Activated CD4-positive, alpha-beta T cell treated with anti-CD3 and anti-CD28 coated beads for 36 hours (primary cell): Measurements from ENCODE around the gene DEFB128. TPM values are rescaled to one million over a fixed set of nuclear protein-coding genes. Genes with fewer than 3 reads are reported as not detected.
"Not testable (repeated sequence)": the region's sequence is repeated elsewhere in the genome, so short reads cannot be mapped to it uniquely, and the experiment has no call there.

ENCODE experiments used
- ATAC-seq: fragments of 200-7000 bp; cut with Tn5 transposase; one replicate; pipeline ENCODE4 v1.10.0; 2021; ENCODE audit warnings: mild to moderate bottlenecking, moderate library complexity
- CTCF ChIA-PET: fragments of 350-600 bp; sonication (Branson Sonifier 250); formaldehyde crosslinking; loops from one replicate; lab custom pipeline; 2021; ENCODE audit warnings: antibody characterized with exemption; lab: Charles Lee
- POLR2A ChIA-PET: fragments of 350-600 bp; sonication (Branson Sonifier 250); formaldehyde crosslinking; loops from one replicate; lab custom pipeline; 2021; ENCODE audit warnings: antibody characterized with exemption, inconsistent platforms; lab: Charles Lee
- DNase-seq: peaks from one replicate; pipeline ENCODE4 v3.0.0-alpha.2; 2020
- H3K27ac Mint-ChIP-seq: one replicate; pipeline ENCODE4 v1.8.0; 2021; ENCODE audit warnings: mixed read lengths
- H3K27me3 Mint-ChIP-seq: one replicate; pipeline ENCODE4 v1.8.0; 2021; ENCODE audit warnings: mixed read lengths
- H3K36me3 Mint-ChIP-seq: one replicate; pipeline ENCODE4 v1.8.0; 2021; ENCODE audit warnings: low read depth, mixed read lengths
- H3K4me1 Mint-ChIP-seq: one replicate; pipeline ENCODE4 v1.8.0; 2021; ENCODE audit warnings: mixed read lengths
- H3K4me3 Mint-ChIP-seq: one replicate; pipeline ENCODE4 v1.8.0; 2021; ENCODE audit warnings: mild to moderate bottlenecking, moderate library complexity, mixed read lengths
- H3K9me3 Mint-ChIP-seq: one replicate; pipeline ENCODE4 v1.8.0; 2021; ENCODE audit warnings: low read depth, mixed read lengths
- intact Hi-C, 2 experiments: fragments of 100-400 bp; cut with DNase I in 1 of 2; cut with micrococcal nuclease in 1 of 2; formaldehyde crosslinking; loops; one replicate each; pipeline versions ENCODE4 v1.14.2 to v1.15.1; 2022 to 2024; cut with DNase I, micrococcal nuclease
- total RNA-seq, 2 experiments: library from RNA; stranded (reverse); gene quantifications; one replicate each; pipeline ENCODE4 v1.2.3, GENCODE V29; 2021

Gene DEFB128
- total RNA-seq, 2 experiments from 2014 or later = not detected

DNA sequence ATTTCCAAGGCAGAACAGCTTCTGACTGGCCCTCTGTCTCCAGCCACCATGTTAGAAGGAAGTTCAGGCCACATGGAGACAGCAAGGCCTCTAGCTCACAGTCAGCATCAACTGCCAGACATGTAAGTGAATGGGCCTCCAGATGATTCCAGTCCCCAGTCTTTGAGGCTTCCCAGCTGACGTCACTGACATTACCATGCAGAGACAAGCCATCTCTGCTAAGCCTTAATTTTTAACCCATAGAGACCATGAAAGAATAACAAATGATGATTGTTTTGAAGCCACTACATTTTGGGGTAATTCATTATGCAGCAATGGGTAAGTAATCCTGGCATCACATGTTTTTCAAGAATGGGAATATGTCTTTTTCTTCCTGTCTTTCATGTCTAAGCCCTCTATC is 26.3 kb upstream of the DEFB128 start:
- no peaks in the 10 kb centered on the region for H3K36me3 Mint-ChIP-seq
- H3K9me3 Mint-ChIP-seq = no peaks in the 10 kb centered on the region
- no peak overlapping the region for H3K4me3 Mint-ChIP-seq
- no peak for DNase-seq
- intact Hi-C loops = no loop called here
- no peak overlapping the region for H3K27ac Mint-ChIP-seq
- H3K4me1 Mint-ChIP-seq = no peaks in the 10 kb centered on the region
- ATAC-seq = no peak
- H3K27me3 Mint-ChIP-seq = peaks cover 12% of the 10 kb centered on the region
- CTCF ChIA-PET = interaction anchor here (2.4 to 2.9 kb wide), 2 partner anchors 50 to 114 kb away, joined by 13 to 19 read pairs; no protein-coding TSS in a partner anchor
- POLR2A ChIA-PET = no interaction called here

DNA sequence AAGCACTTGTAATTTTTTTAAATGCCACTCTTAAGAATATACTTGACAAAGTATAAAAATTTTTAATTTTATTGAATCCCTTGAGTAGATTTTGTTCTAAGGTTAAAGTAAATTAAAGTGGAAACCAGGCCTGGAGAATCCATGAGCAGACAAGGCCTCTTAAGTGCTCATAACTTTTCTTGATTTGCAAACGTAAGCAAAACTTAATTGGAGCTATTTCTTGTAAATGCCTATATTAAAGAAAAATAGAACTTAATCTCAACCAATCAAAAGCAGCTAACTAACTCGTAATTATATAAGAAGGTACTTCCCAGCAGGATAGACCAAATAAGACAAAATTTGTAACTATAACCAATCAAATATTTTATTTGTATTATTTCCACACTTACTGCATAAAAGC is 24.9 kb upstream of the DEFB128 start:
- Mint-ChIP-seq H3K27me3 (peaks cover 8% of the 10 kb centered on the region), H3K9me3 (no peaks in the 10 kb centered on the region), H3K27ac (no peak overlapping the region), H3K4me3 (no peak overlapping the region), H3K36me3 (no peaks in the 10 kb centered on the region), H3K4me1 (no peaks in the 10 kb centered on the region)
- ChIA-PET POLR2A (no interaction called here), CTCF (interaction anchor here (0.5 to 2.9 kb wide), 4 partner anchors 15 to 52 kb away, joined by 3 to 19 read pairs (median 4); no protein-coding TSS in a partner anchor)
- intact Hi-C loops = no loop called here
- no peak for ATAC-seq
- DNase-seq = no peak

- no peak overlapping the region for H3K27ac Mint-ChIP-seq
- H3K36me3 Mint-ChIP-seq = no peaks in the 10 kb centered on the region
- H3K4me1 Mint-ChIP-seq = no peaks in the 10 kb centered on the region
- peaks cover 4% of the 10 kb centered on the region for H3K27me3 Mint-ChIP-seq
- ATAC-seq = no peak
- no peaks in the 10 kb centered on the region for H3K9me3 Mint-ChIP-seq
- no peak overlapping the region for H3K4me3 Mint-ChIP-seq
- ChIA-PET CTCF (interaction anchor here (0.6 to 3.1 kb wide), 5 partner anchors 14 to 120 kb away, joined by 3 to 22 read pairs (median 3); no protein-coding TSS in a partner anchor), POLR2A (interaction anchor here (1.2 kb wide), 1 partner anchor 131 kb away, joined by 3 read pairs; no protein-coding TSS in a partner anchor)
- no peak for DNase-seq
- intact Hi-C loops = no loop called here
These were observed 21.4 kb upstream of the DEFB128 start for GRCh38 chr20:210809-211502.

GRCh38 chr20:208942-209566 is 19.5 kb upstream of the DEFB128 start:
- H3K4me1 Mint-ChIP-seq = no peaks in the 10 kb centered on the region
- no peak overlapping the region for H3K27ac Mint-ChIP-seq
- DNase-seq = peak; percentile 26
- intact Hi-C loops = loop anchor here (1.0 to 5.0 kb wide), 3 partner anchors 58 to 121 kb away; partner anchors contain the start of gene SOX12 (in 1 of the 2)
- no peak overlapping the region for H3K4me3 Mint-ChIP-seq
- no peaks in the 10 kb centered on the region for H3K9me3 Mint-ChIP-seq
- CTCF ChIA-PET = interaction anchor here (0.7 to 2.7 kb wide), 3 partner anchors 56 to 120 kb away, joined by 3 to 29 read pairs (median 3); no protein-coding TSS in a partner anchor
- peak; percentile 99 for ATAC-seq
- POLR2A ChIA-PET = no interaction called here
- H3K36me3 Mint-ChIP-seq = no peaks in the 10 kb centered on the region
- H3K27me3 Mint-ChIP-seq = peaks cover 6% of the 10 kb centered on the region

- CTCF ChIA-PET, H3K4me3 Mint-ChIP-seq, intact Hi-C loops: not testable (repeated sequence)
These were observed 14.1 kb upstream of the DEFB128 start for GRCh38 chr20:203630-204029.

DNA sequence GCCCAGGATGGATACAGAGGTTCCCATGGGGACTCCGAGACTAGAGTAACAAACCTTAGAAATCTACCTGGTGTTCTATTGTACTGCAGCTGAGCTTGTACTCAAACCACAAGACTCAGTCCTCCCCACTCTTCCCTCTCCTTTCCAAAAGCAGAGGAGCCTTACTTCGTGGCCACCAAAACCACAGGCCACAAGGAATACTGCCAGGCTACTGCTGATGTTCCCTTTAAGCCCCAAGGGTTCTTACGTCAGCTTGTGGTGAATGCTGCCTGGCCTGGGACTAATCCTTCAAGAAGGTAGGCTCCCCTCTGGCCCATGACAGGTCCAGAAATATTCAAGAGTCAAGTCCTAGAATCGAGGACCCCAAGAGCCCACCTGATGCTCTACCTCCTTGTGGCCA is 10.5 kb upstream of the DEFB128 start:
- Mint-ChIP-seq H3K9me3 (peaks cover 4% of the 10 kb centered on the region), H3K4me3 (no peak overlapping the region), H3K36me3 (no peaks in the 10 kb centered on the region), H3K4me1 (no peaks in the 10 kb centered on the region), H3K27ac (no peak overlapping the region), H3K27me3 (peaks cover 13% of the 10 kb centered on the region)
- POLR2A ChIA-PET = no interaction called here
- intact Hi-C loops = no loop called here
- ATAC-seq (no peak), DNase-seq (no peak)
- CTCF ChIA-PET = interaction anchor here (0.6 to 0.8 kb wide), 2 partner anchors 14 to 134 kb away, joined by 3 to 4 read pairs; no protein-coding TSS in a partner anchor

More at GRCh38 chr20:203630-204029, 14.1 kb upstream of the DEFB128 start:
- H3K4me1 Mint-ChIP-seq, ATAC-seq, DNase-seq, H3K36me3 Mint-ChIP-seq, H3K9me3 Mint-ChIP-seq, H3K27ac Mint-ChIP-seq, POLR2A ChIA-PET, H3K27me3 Mint-ChIP-seq: not testable (repeated sequence)

GRCh38 chr20:198225-198624 is 8.7 kb upstream of the DEFB128 start:
- Mint-ChIP-seq H3K27ac (no peak overlapping the region), H3K27me3 (peaks cover 10% of the 10 kb centered on the region), H3K4me1 (no peaks in the 10 kb centered on the region), H3K4me3 (no peak overlapping the region), H3K9me3 (peaks cover 4% of the 10 kb centered on the region), H3K36me3 (no peaks in the 10 kb centered on the region)
- CTCF ChIA-PET = no interaction called here
- intact Hi-C loops = no loop called here
- DNase-seq = no peak
- ATAC-seq = no peak
- POLR2A ChIA-PET = no interaction called here

- no peaks in the 10 kb centered on the region for H3K36me3 Mint-ChIP-seq
- H3K9me3 Mint-ChIP-seq = peaks cover 12% of the 10 kb centered on the region
- DNase-seq (no peak), ATAC-seq (no peak)
- H3K4me3 Mint-ChIP-seq = no peak overlapping the region
- intact Hi-C loops = no loop called here
- H3K27me3 Mint-ChIP-seq = peaks cover 30% of the 10 kb centered on the region
- H3K4me1 Mint-ChIP-seq = no peaks in the 10 kb centered on the region
- H3K27ac Mint-ChIP-seq = no peak overlapping the region
- POLR2A ChIA-PET = no interaction called here
- CTCF ChIA-PET = no interaction called here
These were observed 1.8 kb downstream of the DEFB128 start for GRCh38 chr20:187733-188132.

- no peak overlapping the region for H3K4me3 Mint-ChIP-seq
- peaks cover 35% of the 10 kb centered on the region for H3K27me3 Mint-ChIP-seq
- H3K36me3 Mint-ChIP-seq = no peaks in the 10 kb centered on the region
- no peak for ATAC-seq
- intact Hi-C loops = no loop called here
- no peak overlapping the region for H3K27ac Mint-ChIP-seq
- POLR2A ChIA-PET = no interaction called here
- no peaks in the 10 kb centered on the region for H3K4me1 Mint-ChIP-seq
- peaks cover 12% of the 10 kb centered on the region for H3K9me3 Mint-ChIP-seq
- DNase-seq = no peak
- CTCF ChIA-PET = no interaction called here
These were observed 5.2 kb downstream of the DEFB128 start for GRCh38 chr20:184288-184687.

- DNase-seq (no peak), ATAC-seq (no peak)
- Mint-ChIP-seq H3K27me3 (peaks cover 4% of the 10 kb centered on the region), H3K4me3 (no peak overlapping the region), H3K27ac (no peak overlapping the region), H3K36me3 (no peaks in the 10 kb centered on the region), H3K4me1 (no peaks in the 10 kb centered on the region), H3K9me3 (no peaks in the 10 kb centered on the region)
- intact Hi-C loops = no loop called here
- ChIA-PET CTCF (interaction anchor here (0.7 to 1.0 kb wide), 2 partner anchors 34 to 48 kb away, joined by 3 read pairs; no protein-coding TSS in a partner anchor), POLR2A (no interaction called here)
These were observed 20.6 kb downstream of the DEFB128 start for GRCh38 chr20:168876-169275.

- no peak overlapping the region for H3K4me3 Mint-ChIP-seq
- H3K27ac Mint-ChIP-seq = no peak overlapping the region
- no peaks in the 10 kb centered on the region for H3K36me3 Mint-ChIP-seq
- no peak for DNase-seq
- intact Hi-C loops = no loop called here
- ChIA-PET CTCF (no interaction called here), POLR2A (no interaction called here)
- ATAC-seq = no peak
- no peaks in the 10 kb centered on the region for H3K4me1 Mint-ChIP-seq
- no peaks in the 10 kb centered on the region for H3K9me3 Mint-ChIP-seq
- peaks cover 10% of the 10 kb centered on the region for H3K27me3 Mint-ChIP-seq
These were observed 24.9 kb downstream of the DEFB128 start for GRCh38 chr20:164618-165017.
